ENCODE results near the gene SOAT1. TPM values are rescaled to one million over a fixed set of nuclear protein-coding genes. Genes with fewer than 3 reads are reported as not detected.

SOAT1 gene
- polyA plus RNA-seq, 2 of the 4 experiments (the other 2 are of a cell fraction), result 19.0 to 62.1 TPM

GRCh38 chr1:179329862-179330261 lies 36.3 kb downstream of the SOAT1 start:
- no peak overlapping the region for H3K4me3 ChIP-seq
- ChIA-PET POLR2A (no interaction called here), CTCF (interaction anchor here (0.7 kb wide), 1 partner anchor 192 kb away, joined by 3 read pairs; no protein-coding TSS in a partner anchor)
- 90% methylated on average over 2 of the region's 2 CpGs for WGBS (ENCODE audit: missing lambda C conversion rate)
- H3K27ac ChIP-seq, result no peak overlapping the region
- TF ChIP-seq POLR2AphosphoS2 (conservative IDR thresholded peaks at IDR 0.05; ENCODE audit: low read length), result no peak
- no peak for TF ChIP-seq RAD21 (conservative IDR thresholded peaks at IDR 0.05 in 1 of 2, IDR thresholded peaks at IDR 0.05 in 1 of 2)
- TF ChIP-seq, protein P1, sequence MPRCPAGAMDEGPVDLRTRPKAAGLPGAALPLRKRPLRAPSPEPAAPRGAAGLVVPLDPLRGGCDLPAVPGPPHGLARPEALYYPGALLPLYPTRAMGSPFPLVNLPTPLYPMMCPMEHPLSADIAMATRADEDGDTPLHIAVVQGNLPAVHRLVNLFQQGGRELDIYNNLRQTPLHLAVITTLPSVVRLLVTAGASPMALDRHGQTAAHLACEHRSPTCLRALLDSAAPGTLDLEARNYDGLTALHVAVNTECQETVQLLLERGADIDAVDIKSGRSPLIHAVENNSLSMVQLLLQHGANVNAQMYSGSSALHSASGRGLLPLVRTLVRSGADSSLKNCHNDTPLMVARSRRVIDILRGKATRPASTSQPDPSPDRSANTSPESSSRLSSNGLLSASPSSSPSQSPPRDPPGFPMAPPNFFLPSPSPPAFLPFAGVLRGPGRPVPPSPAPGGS (IDR thresholded peaks at IDR 0.05), result no peak
- TF ChIP-seq, protein P2, sequence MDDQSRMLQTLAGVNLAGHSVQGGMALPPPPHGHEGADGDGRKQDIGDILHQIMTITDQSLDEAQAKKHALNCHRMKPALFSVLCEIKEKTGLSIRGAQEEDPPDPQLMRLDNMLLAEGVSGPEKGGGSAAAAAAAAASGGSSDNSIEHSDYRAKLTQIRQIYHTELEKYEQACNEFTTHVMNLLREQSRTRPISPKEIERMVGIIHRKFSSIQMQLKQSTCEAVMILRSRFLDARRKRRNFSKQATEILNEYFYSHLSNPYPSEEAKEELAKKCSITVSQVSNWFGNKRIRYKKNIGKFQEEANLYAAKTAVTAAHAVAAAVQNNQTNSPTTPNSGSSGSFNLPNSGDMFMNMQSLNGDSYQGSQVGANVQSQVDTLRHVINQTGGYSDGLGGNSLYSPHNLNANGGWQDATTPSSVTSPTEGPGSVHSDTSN (IDR thresholded peaks at IDR 0.05), result no peak
- TF ChIP-seq TFCP2L1 (CRISPR knock-in tag; IDR thresholded peaks at IDR 0.05), result no peak
- TF ChIP-seq, protein P3, sequence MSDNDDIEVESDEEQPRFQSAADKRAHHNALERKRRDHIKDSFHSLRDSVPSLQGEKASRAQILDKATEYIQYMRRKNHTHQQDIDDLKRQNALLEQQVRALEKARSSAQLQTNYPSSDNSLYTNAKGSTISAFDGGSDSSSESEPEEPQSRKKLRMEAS (IDR thresholded peaks at IDR 0.05), result no peak
- TF ChIP-seq HMGXB4 (CRISPR knock-in tag; IDR thresholded peaks at IDR 0.05; ENCODE audit: borderline replicate concordance), result no peak
- TF ChIP-seq KDM5A (IDR thresholded peaks at IDR 0.05), result no peak
- no peak for TF ChIP-seq ATOH8 (CRISPR knock-in tag; IDR thresholded peaks at IDR 0.05; ENCODE audit: low read depth)
- no peak for TF ChIP-seq SMC3 (IDR thresholded peaks at IDR 0.05)
- H3K9me3 ChIP-seq, result peaks cover 8% of the 10 kb centered on the region; the same call in 1 of the 3 replicates
- no peak for FAIRE-seq
- no peak overlapping the region for H3K4me2 ChIP-seq
- no peak for DNase-seq (ENCODE audit: low read depth in 1 of 2, low spot score in 1 of 2)
- no peaks in the 10 kb centered on the region for H3K4me1 ChIP-seq
- no peak for ATAC-seq

DNA sequence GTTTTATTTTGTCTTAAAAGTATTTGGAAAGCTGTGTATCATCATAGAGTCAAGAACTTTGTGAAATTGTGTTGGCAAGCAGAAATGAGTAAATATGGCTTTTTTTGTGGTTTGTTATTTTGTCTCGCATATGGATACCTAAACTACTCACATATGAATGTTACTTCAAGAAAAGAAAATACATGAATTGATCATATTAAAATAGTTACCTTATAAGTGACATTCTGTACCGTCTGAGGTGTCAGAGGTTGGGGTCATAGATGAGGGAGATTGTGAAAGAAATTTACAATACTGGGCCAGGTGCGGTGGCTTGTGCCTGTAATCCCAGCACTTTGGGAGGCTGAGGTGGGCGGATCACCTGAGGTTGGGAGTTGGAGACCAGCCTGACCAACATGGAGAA lies 40.8 kb downstream of the SOAT1 start:
- Histone ChIP-seq H3K4me2 (no peak overlapping the region), H3K27ac (no peak overlapping the region), H3K9me3 (0 out of 3 replicates have a peak, but pooled peaks cover 3% of the 10 kb centered on the region), H3K4me1 (no peaks in the 10 kb centered on the region), H3K4me3 (no peak overlapping the region)
- TF ChIP-seq, protein P2 (IDR thresholded peaks at IDR 0.05), result no peak
- TF ChIP-seq MYC (IDR thresholded peaks at IDR 0.05; ENCODE audit: borderline replicate concordance, low read length) (no peak), FOXS1 (CRISPR knock-in tag; IDR thresholded peaks at IDR 0.05) (no peak), EHMT2 (IDR thresholded peaks at IDR 0.05; ENCODE audit: low read depth) (no peak), JUN (IDR thresholded peaks at IDR 0.05) (no peak)
- TF ChIP-seq, protein P4, sequence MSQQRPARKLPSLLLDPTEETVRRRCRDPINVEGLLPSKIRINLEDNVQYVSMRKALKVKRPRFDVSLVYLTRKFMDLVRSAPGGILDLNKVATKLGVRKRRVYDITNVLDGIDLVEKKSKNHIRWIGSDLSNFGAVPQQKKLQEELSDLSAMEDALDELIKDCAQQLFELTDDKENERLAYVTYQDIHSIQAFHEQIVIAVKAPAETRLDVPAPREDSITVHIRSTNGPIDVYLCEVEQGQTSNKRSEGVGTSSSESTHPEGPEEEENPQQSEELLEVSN (IDR thresholded peaks at IDR 0.05; ENCODE audit: borderline replicate concordance, low read depth), result no peak
- no peak for DNase-seq (ENCODE audit: low read depth in 1 of 2, low spot score in 1 of 2)
- POLR2A ChIA-PET, result no interaction called here
- no peak for FAIRE-seq
- whole genome bisulfite sequencing (ENCODE audit: missing lambda C conversion rate), result 92% methylated on average over 4 of the region's 4 CpGs
- CTCF ChIA-PET, result interaction anchor here (1.0 to 1.1 kb wide), 2 partner anchors 82 to 214 kb away, joined by 3 to 4 read pairs; no protein-coding TSS in a partner anchor
- ATAC-seq, result no peak
